DOHH2 (cell line): ENCODE measurements around the gene MAML2.

Experiments used
- EZH2phosphoT487 ChIP-seq: fragments of 200-600 bp; sonication (generic); IDR thresholded peaks from 2 replicates; pipeline ENCODE4 v1.6.1; 2017; ENCODE audit warnings: borderline replicate concordance, mild to moderate bottlenecking, antibody characterized with exemption, low read length, moderate library complexity, mixed read lengths
- TF ChIP-seq, protein P1 (sequence below): fragments of 200-600 bp; sonication (generic); IDR thresholded peaks from one replicate; pipeline ENCODE4 v1.5.1; 2014; ENCODE audit warnings: antibody characterized with exemption, mild to moderate bottlenecking, low read depth, low read length; ENCODE audit not compliant: poor library complexity, severe bottlenecking

DNA sequence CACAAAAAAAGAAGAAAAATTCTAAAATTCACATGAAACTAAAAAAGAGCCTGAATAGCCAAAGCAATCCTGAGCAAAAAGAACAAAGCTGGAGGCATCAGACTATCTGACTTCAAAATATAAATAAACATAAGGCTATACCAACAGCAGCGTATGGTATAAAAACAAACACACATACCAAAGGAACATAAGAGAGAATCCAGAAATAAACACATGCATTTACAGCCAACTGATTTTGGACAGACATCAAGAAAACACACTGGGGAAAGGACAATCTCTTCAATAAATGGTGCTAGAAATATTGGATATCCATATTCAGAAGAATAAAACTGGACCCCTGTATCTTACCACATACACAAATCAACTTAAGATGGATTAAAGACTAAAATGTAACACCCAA lies 416.3 kb downstream of the MAML2 start:
- TF ChIP-seq, protein P1, sequence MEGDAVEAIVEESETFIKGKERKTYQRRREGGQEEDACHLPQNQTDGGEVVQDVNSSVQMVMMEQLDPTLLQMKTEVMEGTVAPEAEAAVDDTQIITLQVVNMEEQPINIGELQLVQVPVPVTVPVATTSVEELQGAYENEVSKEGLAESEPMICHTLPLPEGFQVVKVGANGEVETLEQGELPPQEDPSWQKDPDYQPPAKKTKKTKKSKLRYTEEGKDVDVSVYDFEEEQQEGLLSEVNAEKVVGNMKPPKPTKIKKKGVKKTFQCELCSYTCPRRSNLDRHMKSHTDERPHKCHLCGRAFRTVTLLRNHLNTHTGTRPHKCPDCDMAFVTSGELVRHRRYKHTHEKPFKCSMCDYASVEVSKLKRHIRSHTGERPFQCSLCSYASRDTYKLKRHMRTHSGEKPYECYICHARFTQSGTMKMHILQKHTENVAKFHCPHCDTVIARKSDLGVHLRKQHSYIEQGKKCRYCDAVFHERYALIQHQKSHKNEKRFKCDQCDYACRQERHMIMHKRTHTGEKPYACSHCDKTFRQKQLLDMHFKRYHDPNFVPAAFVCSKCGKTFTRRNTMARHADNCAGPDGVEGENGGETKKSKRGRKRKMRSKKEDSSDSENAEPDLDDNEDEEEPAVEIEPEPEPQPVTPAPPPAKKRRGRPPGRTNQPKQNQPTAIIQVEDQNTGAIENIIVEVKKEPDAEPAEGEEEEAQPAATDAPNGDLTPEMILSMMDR = no peak
- TF ChIP-seq EZH2phosphoT487 = no peak
